Body of pancreas (tissue), 4 donors: ENCODE data around the gene CRACDL.

Experiments
- POLR2A ChIP-seq, 3 donors: fragments of 450-650 bp; IDR thresholded peaks; one replicate each; pipeline ENCODE4 v1.6.1; 2016; ENCODE audit warnings: antibody characterized with exemption in 3 of 3, mild to moderate bottlenecking in 2 of 3
- TF ChIP-seq, protein P1 (sequence below), 7 experiments: fragments of 450-650 bp in 4 of 7; fragments of 200-600 bp in 3 of 7; sonication (generic) in 3 of 7; IDR thresholded peaks; one replicate each; pipeline ENCODE4 v1.5.1; 2016 to 2019; ENCODE audit warnings: antibody characterized with exemption in 7 of 7

GRCh38 chr2:98912957-98913915 lies 22.8 kb downstream of the CRACDL start:
- TF ChIP-seq, protein P1, sequence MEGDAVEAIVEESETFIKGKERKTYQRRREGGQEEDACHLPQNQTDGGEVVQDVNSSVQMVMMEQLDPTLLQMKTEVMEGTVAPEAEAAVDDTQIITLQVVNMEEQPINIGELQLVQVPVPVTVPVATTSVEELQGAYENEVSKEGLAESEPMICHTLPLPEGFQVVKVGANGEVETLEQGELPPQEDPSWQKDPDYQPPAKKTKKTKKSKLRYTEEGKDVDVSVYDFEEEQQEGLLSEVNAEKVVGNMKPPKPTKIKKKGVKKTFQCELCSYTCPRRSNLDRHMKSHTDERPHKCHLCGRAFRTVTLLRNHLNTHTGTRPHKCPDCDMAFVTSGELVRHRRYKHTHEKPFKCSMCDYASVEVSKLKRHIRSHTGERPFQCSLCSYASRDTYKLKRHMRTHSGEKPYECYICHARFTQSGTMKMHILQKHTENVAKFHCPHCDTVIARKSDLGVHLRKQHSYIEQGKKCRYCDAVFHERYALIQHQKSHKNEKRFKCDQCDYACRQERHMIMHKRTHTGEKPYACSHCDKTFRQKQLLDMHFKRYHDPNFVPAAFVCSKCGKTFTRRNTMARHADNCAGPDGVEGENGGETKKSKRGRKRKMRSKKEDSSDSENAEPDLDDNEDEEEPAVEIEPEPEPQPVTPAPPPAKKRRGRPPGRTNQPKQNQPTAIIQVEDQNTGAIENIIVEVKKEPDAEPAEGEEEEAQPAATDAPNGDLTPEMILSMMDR (IDR thresholded peaks at IDR 0.05), result no peak
- no peak for TF ChIP-seq POLR2A (IDR thresholded peaks at IDR 0.05)
